GM08714 (cell line): ENCODE measurements around the gene TMEM62.
"Not testable (repeated sequence)": the region's sequence is repeated elsewhere in the genome, so short reads cannot be mapped to it uniquely, and the experiment has no call there.

Source experiments
- H3K4me3 ChIP-seq: fragments of 200-500 bp; sonication (Bioruptor generic); 2 replicates; pipeline ENCODE4 v1.5.1; 2014; ENCODE audit warnings: mild to moderate bottlenecking, low read length, inconsistent platforms
- ZNF274 ChIP-seq: IDR thresholded peaks from 2 replicates; pipeline ENCODE4 v1.6.1; 2012; ENCODE audit warnings: mild to moderate bottlenecking, low read depth, low read length

The TMEM62 gene

DNA sequence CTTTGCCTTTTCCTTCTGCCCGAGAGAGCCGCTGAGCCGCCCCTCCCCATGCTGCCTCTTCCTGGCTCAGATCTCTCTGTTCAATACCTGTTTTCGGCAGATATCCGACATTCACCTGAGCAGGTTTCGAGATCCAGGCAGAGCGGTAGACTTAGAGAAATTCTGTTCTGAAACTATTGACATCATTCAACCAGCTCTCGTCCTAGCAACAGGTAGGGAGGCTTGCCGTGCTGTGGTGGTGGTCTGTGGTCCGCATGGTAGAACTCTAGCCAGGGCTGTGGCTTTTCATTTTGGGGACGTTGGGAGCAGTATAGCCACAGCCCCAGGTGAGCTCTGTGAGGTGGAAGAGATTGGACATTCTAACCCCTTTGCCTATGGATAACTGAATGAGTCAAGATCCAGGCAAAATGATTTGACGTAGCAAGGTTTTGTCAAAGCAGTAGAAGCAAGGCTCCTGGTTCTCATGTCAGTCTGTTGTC, 810 bp downstream of the TMEM62 start:
- TF ChIP-seq ZNF274 = no peak

DNA sequence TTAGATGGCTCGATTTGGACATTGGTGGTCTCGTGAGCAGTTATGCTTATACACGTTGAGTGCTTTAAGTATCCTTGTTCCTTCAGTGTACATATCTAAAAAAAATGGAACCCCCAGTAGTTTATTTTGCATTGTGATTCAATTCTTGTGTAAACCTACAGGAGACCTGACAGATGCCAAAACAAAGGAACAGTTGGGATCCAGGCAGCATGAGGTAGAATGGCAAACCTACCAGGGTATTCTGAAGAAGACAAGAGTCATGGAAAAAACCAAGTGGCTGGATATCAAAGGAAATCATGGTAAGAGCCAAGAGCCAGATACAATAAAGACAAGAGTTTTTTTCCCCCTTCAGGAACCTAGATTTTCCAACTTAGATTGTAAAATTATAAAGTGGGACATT, 2.0 kb downstream of the TMEM62 start:
- H3K4me3 ChIP-seq = no peak overlapping the region
- no peak for TF ChIP-seq ZNF274

More for the DNA sequence above, 810 bp downstream of the TMEM62 start:
- peak overlapping the region; percentile 87 for H3K4me3 ChIP-seq

DNA sequence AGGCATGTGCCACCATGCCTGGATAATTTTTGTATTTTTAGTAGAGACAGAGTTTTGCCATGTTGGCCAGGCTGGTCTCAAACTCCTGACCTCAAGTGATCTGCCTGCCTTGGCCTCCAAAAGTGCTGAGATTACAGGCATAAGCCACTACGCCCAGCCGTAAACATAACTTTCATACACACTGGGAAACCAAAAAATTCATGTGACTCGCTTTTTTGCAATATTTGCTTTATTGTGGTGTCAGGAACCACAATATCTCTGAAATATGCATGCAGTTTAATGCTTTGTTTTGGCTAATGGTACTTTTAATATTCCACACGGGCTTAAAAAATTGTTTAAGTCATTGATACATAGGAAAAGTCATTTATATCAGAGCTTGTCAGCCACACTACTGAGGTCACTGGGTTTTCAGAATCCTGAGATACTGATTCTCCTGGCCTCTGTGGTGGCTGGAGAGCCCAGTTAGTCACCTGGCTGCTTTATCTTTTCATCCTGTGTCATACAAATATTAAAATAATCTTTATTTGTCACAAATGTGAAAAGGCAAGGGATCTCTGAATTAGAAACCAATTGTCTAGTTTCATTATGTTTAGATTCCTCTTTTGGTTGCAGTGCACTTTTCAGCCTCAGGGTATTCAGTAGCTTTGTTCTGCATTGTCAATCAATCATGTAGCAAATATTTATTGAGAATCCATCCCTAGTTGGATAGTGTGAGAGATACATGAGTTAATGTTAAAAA, 10.0 kb downstream of the TMEM62 start:
- no peak for TF ChIP-seq ZNF274
- H3K4me3 ChIP-seq = no peak overlapping the region

DNA sequence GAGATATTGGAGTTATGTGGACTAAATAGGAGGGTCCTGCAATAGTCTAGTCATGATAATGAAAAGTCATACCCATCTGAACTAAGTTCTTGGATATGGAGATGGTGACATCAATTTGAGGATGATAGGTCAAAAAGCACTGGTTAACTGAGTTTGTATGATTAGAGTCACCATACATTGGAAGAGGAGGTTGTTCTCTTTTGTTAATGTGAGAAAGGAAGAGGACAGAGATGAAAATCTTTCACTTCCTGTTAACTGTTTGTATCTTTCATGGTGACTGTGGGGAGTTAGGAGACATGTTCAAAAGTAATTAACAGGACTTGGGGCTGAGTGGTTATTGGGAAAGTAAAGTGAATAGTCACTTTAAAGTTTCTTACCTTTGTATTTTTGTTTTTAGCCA, 11.1 kb downstream of the TMEM62 start:
- H3K4me3 ChIP-seq = no peak overlapping the region
- TF ChIP-seq ZNF274 = no peak

DNA sequence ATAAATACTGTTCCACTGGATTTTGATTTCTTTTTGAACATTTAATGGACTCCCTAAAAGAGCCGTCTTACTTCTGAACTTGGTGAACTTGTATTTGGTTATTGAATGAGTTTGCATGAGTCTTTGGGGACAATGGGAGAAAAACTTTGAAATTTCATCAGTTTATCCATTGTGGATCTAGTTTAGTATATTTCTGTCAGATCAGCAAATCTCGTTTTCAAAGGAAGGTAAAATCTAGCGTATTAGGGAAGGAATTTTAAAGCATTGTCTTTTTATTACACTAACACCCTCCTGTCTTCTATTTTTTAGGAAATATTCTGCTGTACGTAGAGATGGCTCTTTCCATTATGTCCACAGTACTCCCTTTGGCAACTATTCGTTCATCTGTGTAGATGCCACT, 12.8 kb downstream of the TMEM62 start:
- no peak overlapping the region for H3K4me3 ChIP-seq
- no peak for TF ChIP-seq ZNF274

DNA sequence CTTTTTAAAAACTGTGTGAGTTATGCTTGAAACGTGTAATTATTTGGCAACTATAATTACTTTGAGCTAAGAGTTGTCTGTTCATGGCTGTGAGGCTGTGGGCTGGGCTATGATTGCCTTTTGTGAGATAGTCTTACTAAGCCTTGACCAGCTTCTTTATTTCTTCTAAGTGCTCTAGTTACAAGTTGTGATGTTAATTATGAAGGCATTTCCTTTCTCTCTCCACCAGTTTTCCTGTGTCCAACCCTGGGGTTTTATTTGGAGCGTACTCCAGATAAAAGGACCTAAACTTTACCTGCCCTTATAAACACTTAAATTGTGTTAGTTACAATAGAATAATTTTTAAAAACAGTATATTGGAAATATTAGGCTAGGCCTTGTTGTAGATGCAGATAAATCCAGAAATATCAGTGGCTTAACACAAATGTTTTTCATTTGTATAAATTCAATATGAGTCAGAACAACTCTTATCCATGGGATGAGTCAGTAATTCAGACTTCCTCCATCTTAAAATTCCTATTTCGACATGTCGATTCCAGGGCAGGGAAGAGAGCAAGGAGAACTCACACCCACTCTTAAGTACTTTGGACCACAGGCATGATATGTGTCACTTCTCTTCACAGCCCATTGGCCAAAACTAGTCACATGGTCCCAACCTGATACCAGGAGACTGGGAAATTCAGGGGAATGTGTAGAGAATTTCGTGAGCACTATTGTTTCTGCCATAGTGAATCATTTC, 17.0 kb downstream of the TMEM62 start:
- TF ChIP-seq ZNF274 = no peak
- H3K4me3 ChIP-seq = no peak overlapping the region

DNA sequence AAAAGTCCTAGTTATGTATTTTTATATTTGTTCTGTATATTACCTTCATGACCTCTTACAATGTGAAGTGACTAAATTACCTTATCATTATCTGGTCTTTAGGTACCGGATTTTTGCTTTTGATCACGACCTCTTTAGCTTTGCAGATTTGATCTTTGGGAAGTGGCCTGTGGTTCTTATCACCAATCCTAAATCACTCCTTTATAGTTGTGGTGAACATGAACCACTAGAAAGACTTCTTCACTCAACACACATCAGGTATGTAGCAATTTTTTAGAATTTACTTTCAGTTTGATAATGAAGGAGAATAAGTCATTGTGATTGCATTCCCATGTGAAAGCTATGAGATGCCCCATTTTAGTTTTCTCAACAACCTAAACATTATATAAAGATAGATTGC, 18.3 kb downstream of the TMEM62 start:
- TF ChIP-seq ZNF274 = no peak
- H3K4me3 ChIP-seq = no peak overlapping the region

DNA sequence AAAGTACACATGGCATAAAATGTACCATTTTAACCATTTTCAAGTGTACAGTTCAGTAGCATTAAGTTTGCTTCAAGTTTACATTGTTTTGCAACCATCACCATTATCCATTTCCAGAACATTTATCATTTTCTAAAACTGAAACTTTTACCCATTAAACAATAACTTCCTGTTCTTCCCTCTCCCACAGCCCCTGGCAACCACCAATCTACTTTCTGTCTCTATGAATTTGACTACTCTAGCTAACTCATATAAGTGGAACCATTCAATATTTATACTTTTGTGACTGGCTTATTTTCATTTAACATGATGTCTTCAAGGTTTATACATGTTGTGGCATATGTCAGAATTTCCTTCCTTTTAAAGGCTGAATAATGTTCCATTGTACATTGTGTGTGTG, 19.9 kb downstream of the TMEM62 start:
- TF ChIP-seq ZNF274 = no peak
- H3K4me3 ChIP-seq = no peak overlapping the region

DNA sequence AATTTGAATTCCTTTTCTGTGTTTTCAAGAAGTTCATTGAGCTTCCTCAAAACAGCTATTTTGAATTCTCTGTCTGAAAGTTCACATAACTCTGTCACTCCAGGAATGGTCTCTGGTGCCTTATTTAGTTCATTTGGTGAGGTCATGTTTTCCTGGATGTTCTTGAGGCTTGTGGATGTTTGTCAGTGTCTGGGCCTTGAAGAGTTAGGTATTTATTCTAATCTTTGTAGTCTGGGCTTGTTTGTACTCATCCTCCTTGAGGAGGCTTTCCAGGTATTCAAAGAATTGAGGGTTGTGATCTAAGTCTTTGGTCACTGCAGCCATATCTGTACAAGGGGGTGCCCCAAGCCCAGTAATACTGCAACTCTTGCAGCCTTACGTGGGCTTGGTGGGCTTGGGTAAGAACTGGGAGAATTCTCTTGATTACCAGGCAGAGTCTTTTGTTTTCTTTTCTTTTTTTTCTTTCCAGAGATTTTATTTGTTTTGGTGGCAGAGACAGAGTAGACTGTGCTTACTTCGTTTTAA, 32.5 kb downstream of the TMEM62 start:
- no peak for TF ChIP-seq ZNF274
- H3K4me3 ChIP-seq = no peak overlapping the region

DNA sequence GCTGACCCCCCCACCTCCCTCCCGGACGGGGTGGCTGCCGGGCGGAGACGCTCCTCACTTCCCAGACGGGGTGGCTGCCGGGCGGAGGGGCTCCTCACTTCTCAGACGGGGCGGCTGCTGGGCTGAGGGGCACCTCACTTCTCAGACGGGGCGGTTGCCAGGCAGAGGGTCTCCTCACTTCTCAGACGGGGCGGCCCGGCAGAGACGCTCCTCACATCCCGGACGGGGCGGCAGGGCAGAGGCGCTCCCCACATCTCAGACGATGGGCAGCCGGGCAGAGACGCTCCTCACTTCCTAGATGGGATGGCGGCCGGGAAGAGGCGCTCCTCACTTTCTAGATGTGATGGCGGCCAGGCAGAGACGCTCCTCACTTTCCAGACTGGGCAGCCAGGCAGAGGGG, 33.9 kb downstream of the TMEM62 start:
- not testable (repeated sequence) for H3K4me3 ChIP-seq

DNA sequence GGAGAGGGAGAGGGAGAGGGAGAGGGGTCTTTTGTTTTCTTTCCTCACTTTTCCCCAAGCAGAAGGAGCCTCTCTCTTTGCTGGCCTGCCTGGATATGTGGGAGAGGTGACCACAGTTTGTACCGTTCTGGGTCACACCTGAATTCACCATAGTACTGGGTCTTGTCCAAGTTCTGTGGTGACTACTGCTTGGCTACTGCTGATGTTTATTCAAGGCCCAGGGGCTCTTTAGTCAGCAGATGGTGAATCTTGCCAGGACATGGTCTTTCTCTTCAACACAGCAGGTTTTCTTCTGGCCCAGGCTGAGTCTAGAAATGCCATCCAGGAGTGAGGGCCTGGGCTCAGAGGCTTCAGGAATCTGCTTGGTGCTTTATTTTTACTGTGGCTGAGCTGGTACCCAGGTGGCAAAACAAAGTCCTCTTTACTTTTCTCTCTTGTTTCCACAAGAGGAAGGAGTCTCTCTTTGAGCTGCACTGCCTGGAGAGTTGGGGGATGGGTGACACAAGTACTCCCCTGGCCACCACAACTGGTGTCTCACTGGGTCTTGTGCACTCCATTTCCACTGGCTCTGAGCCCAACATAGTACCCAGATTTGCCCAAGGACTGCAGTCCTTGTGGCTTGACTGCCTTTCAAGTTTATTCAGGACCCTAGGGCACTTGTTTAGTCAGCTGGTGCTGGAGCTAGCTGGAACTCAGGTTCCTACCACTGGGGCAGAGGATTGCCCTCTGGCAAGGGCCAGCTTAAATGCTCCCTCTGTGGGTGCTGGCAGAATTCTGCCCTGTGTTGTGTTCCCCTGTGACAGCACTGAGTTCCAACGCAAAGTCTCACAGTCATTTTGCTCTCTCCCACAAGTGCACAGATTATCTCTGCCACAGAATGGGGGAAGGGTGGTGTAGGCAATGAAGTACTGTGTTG, 35.1 kb downstream of the TMEM62 start:
- TF ChIP-seq ZNF274 = no peak
- no peak overlapping the region for H3K4me3 ChIP-seq

DNA sequence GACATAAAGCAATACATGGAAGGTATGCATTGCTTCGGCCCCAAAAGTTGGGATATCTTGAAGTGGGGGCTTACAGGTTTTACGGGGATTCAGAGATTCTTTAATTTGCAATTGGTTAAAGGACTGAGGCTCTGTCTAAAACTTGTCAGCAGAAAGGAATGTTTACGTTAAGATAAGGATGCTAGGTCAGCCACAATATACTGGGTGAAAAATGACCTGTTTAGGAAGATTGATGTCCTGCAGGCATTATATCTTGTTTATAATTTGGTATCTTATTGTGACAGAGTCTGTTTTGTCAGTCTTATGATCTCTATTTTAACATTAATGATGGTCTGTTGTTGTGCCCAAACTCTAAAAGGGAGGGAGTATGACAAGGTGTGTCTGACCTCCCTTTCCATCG, 36.5 kb downstream of the TMEM62 start:
- H3K4me3 ChIP-seq = no peak overlapping the region
- TF ChIP-seq ZNF274 = no peak

DNA sequence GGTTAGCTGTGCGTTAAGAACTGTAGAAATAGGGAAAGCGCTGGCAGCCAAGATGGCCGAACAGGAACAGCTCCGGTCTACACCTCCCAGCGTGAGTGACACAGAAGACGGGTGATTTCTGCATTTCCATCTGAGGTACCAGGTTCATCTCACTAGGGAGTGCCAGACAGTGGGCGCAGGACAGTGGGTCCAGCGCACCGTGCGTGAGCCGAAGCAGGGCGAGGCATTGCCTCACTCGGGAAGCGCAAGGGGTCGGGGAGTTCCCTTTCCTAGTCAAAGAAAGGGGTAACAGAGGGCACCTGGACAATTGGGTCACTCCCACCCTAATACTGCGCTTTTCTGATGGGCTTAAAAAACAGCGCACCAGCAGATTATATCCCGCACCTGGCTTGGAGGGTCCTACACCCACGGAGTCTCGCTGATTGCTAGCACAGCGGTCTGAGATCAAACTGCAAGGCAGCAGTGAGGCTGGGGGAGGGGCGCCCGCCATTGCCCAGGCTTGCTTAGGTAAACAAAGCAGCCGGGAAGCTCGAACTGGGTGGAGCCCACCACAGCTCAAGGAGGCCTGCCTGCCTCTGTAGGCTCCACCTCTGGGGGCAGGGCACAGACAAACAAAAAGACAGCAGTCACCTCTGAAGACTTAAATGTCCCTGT, 42.4 kb downstream of the TMEM62 start:
- not testable (repeated sequence) for H3K4me3 ChIP-seq

DNA sequence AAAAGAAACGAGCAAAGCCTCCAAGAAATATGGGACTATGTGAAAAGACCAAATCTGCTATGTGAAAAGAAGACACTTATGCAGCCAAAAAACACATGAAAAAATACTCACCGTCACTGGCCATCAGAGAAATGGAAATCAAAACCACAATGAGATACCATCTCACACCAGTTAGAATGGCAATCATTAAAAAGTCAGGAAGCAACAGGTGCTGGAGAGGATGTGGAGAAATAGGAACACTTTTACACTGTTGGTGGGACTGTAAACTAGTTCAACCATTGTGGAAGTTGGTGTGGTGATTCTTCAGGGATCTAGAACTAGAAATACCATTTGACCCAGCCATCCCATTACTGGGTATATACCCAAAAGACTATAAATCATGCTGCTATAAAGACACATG, 43.8 kb downstream of the TMEM62 start:
- H3K4me3 ChIP-seq = not testable (repeated sequence)
